ENCODE data around the gene HIGD1B.

- no peak for TF ChIP-seq POLR2A (IDR thresholded peaks at IDR 0.05; ENCODE audit: low read depth, low read length)
- no peak for TF ChIP-seq CTCF (IDR thresholded peaks at IDR 0.05 in 2 of 3, conservative IDR thresholded peaks at IDR 0.05 in 1 of 3; ENCODE audit: control insufficient read depth in 2 of 3, extremely low read depth in 1 of 3, insufficient read depth in 1 of 3, low read depth in 3 of 3, low read length in 3 of 3)
- TF ChIP-seq EP300 (IDR thresholded peaks at IDR 0.05; ENCODE audit: borderline replicate concordance in 1 of 2, control insufficient read depth in 1 of 2, low read depth in 2 of 2, low read length in 2 of 2), result no peak
Observed at GRCh38 chr17:44829523-44830358, 17.9 kb upstream of the HIGD1B start, which contains the start of gene GJC1.

Data from GM12878 (cell line).